Pancreas (tissue), 10 donors: ENCODE data around the gene GDPD5. TPM values are rescaled to one million over a fixed set of nuclear protein-coding genes. Genes with fewer than 3 reads are reported as not detected.

Source experiments
- ATAC-seq, 4 donors: fragments of 200-7000 bp; cut with Tn5 transposase; one replicate each; pipeline versions ENCODE4 v1.8.0 to v1.9.1; 2020; ENCODE audit warnings: mild to moderate bottlenecking in 4 of 4, moderate library complexity in 4 of 4
- DNase-seq, 6 donors: peaks; one replicate each; pipeline ENCODE4 v3.0.0-alpha.2; 2020
- FAIRE-seq: peaks from 2 replicates; lab custom pipeline; 2012; peaks lifted over from hg19 to GRCh38; lab: Jason Lieb, UNC
- H3K27ac ChIP-seq, 4 donors: fragments of 200-600 bp; sonication (generic); 1 replicate in 3 of 4; 2 replicates in 1 of 4; pipeline versions ENCODE4 v1.5.0 to v1.8.0; 2020
- H3K27me3 ChIP-seq, 4 donors: fragments of 200-600 bp; one replicate each; pipeline ENCODE4 v1.8.0; 2021
- H3K36me3 ChIP-seq, 3 donors: fragments of 200-600 bp; sonication (generic) in 1 of 3; one replicate each; pipeline versions ENCODE4 v1.5.0 to v1.8.0; 2020 to 2021
- H3K4me1 ChIP-seq, 3 donors: fragments of 200-600 bp; one replicate each; pipeline ENCODE4 v1.8.0; 2021
- H3K4me3 ChIP-seq, 4 donors: fragments of 200-600 bp; sonication (generic) in 2 of 4; one replicate each; pipeline versions ENCODE4 v1.5.0 to v1.8.0; 2020 to 2021
- H3K9me3 ChIP-seq, 4 donors: fragments of 200-600 bp; one replicate each; pipeline ENCODE4 v1.8.0; 2021
- CTCF ChIP-seq, 4 donors: fragments of 200-600 bp; sonication (generic) in 3 of 4; IDR thresholded peaks; one replicate each; pipeline versions ENCODE4 v1.5.0 to v1.8.0; 2021; ENCODE audit warnings: antibody characterized with exemption in 4 of 4
- WGBS, 2 donors: extraction: QIAGEN DNeasy Blood & Tissue Kit; methylation state at CpG; one replicate each; pipeline ENCODE4 v1.1.7; 2013; 5-methylcytosine and 5-hydroxymethylcytosine counted together
- intact Hi-C, 3 donors: fragments of 100-400 bp; cut with DNase I; formaldehyde crosslinking; loops; one replicate each; pipeline versions ENCODE4 v1.11.1 to v1.14.2; 2022
- polyA plus RNA-seq, 2 donors: library from polyadenylated mRNA; stranded (reverse); fragments of 200-250 nt; gene quantifications; one replicate each; pipeline ENCODE4 v1.2.3, GENCODE V29; 2013
- total RNA-seq, 6 donors: library from RNA; stranded (reverse); fragmentation: NEBNext Ultra II Directional in 4 of 6; extraction: Animal tissue kit (Norgen Biotek cat#: 25700) in 4 of 6; gene quantifications; one replicate each; pipeline versions ENCODE4 v1.2.1 to v1.2.4, GENCODE V29; 2021 to 2023
- donor health status: healthy with polysubstance abuse.
- donor health status: DM: no; HTN: no; CAD: no; lungs with moderate emphysema.
- donor health status: DM: no; HTN: no; CAD: no.
- donor health status: control.
- donor health status: control.
- donor health status: Bipolar disorder and iron deficiency.
- donor health status: DM: yes; HTN: yes; CAD: no.
- donor health status: DM: no; HTN: no; CAD: no.
- donor health status: DM: no; HTN: no; CAD: no.
- donor health status: DM: yes; HTN: yes; CAD: no.

Gene GDPD5
- total and polyA plus RNA-seq, 8 donors, result 24.3 to 92.9 (median 32.7) TPM

- WGBS, 2 donors, result 66 to 68% methylated on average over 11 of the region's 11 CpGs
- Histone ChIP-seq H3K4me3 (no peak overlapping the region), H3K9me3 (no peaks in the 10 kb centered on the region), H3K36me3 (no peaks in the 10 kb centered on the region), H3K27ac (peak overlapping the region in 1 of 4 donors; percentile 69), H3K27me3 (no peaks in the 10 kb centered on the region), H3K4me1 (peaks cover 0 to 6% (median 4%) of the 10 kb centered on the region in 3 donors)
- ATAC-seq (no peak), DNase-seq (no peak), FAIRE-seq (no peak)
- no peak for TF ChIP-seq CTCF (IDR thresholded peaks at IDR 0.05)
- intact Hi-C loops, result loop anchor here in 1 of 3 donors (10.0 kb wide), 1 partner anchor 64 kb away; no protein-coding TSS in a partner anchor
These were observed 136.5 kb downstream of the GDPD5 start for GRCh38 chr11:75389276-75389605.

GRCh38 chr11:75388386-75389275, 137.1 kb downstream of the GDPD5 start:
- Histone ChIP-seq H3K27me3 (no peaks in the 10 kb centered on the region), H3K9me3 (no peaks in the 10 kb centered on the region), H3K36me3 (no peaks in the 10 kb centered on the region), H3K4me1 (peaks cover 0 to 6% (median 4%) of the 10 kb centered on the region in 3 donors), H3K4me3 (no peak overlapping the region), H3K27ac (peak overlapping the region in 2 of 4 donors; percentile 69 to 80)
- peak; percentile 78 to 91 (median 88) for ATAC-seq
- 25 to 27% methylated on average over 9 of the region's 9 CpGs for WGBS, 2 donors
- no peak for FAIRE-seq
- peak; percentile 80 to 93 (median 86) for DNase-seq
- peak; percentile 58 to 73 (median 66) for TF ChIP-seq CTCF (IDR thresholded peaks at IDR 0.05)
- intact Hi-C loops, result loop anchor here in 1 of 3 donors (10.0 kb wide), 1 partner anchor 64 kb away; no protein-coding TSS in a partner anchor

GRCh38 chr11:75387736-75388294, 137.9 kb downstream of the GDPD5 start:
- Histone ChIP-seq H3K4me1 (peaks cover 0 to 6% (median 4%) of the 10 kb centered on the region in 3 donors), H3K4me3 (no peak overlapping the region), H3K27me3 (no peaks in the 10 kb centered on the region), H3K27ac (no peak overlapping the region), H3K9me3 (no peaks in the 10 kb centered on the region), H3K36me3 (no peaks in the 10 kb centered on the region)
- no peak for TF ChIP-seq CTCF (IDR thresholded peaks at IDR 0.05)
- DNase-seq, result no peak
- 58 to 61% methylated on average over 3 of the region's 3 CpGs for WGBS, 2 donors
- intact Hi-C loops, result loop anchor here in 1 of 3 donors (10.0 kb wide), 1 partner anchor 63 kb away; no protein-coding TSS in a partner anchor
- no peak for ATAC-seq
- FAIRE-seq, result no peak

- Histone ChIP-seq H3K27ac (no peak overlapping the region), H3K9me3 (no peaks in the 10 kb centered on the region), H3K27me3 (no peaks in the 10 kb centered on the region), H3K4me1 (peaks cover 0 to 6% (median 4%) of the 10 kb centered on the region in 3 donors), H3K4me3 (no peak overlapping the region), H3K36me3 (no peaks in the 10 kb centered on the region)
- ATAC-seq (no peak), DNase-seq (no peak), FAIRE-seq (no peak)
- WGBS, 2 donors, result 54% methylated on average over 3 of the region's 3 CpGs
- TF ChIP-seq CTCF (IDR thresholded peaks at IDR 0.05), result no peak
- intact Hi-C loops, result loop anchor here in 1 of 3 donors (10.0 kb wide), 1 partner anchor 62 kb away; no protein-coding TSS in a partner anchor
These were observed 138.7 kb downstream of the GDPD5 start for GRCh38 chr11:75386942-75387630.

Other genes starting within 250 kb of the GDPD5 start
- 10 to 100 TPM; 30.3 to 68.1 (median 33.8) TPM for gene ARRB1, start 174.3 kb downstream of the GDPD5 start, total RNA-seq
- gene ARRB1, start 174.3 kb downstream of the GDPD5 start, polyA plus RNA-seq, result 10 to 100 TPM in 1 of 2 donors, 1 to 10 TPM in 1; 7.8 to 12.7 TPM
- 1,000 to 10,000 TPM in 5 of 6 donors, 100 to 1,000 TPM in 1; 824 to 1,938 (median 1,523) TPM for gene RPS3, start 126.4 kb downstream of the GDPD5 start, total RNA-seq
- gene RPS3, start 126.4 kb downstream of the GDPD5 start, polyA plus RNA-seq, result 1,000 to 10,000 TPM; 1,208 to 1,382 TPM
- 1 to 10 TPM in 5 of 6 donors, under 1 TPM in 1; 0.97 to 3.1 (median 1.7) TPM for gene KLHL35, start 92.7 kb downstream of the GDPD5 start, total RNA-seq
- 1 to 10 TPM; 1.7 to 2.5 TPM for gene KLHL35, start 92.7 kb downstream of the GDPD5 start, polyA plus RNA-seq
- gene SERPINH1, start 36.3 kb upstream of the GDPD5 start, total RNA-seq, result 10 to 100 TPM in 5 of 6 donors, 1 to 10 TPM in 1; 9.3 to 87.7 (median 18.2) TPM
- gene SERPINH1, start 36.3 kb upstream of the GDPD5 start, polyA plus RNA-seq, result 10 to 100 TPM; 22.7 to 25.9 TPM
- gene MAP6, start 143.1 kb upstream of the GDPD5 start, total RNA-seq, result 1 to 10 TPM in 5 of 6 donors, under 1 TPM in 1; 0.88 to 3.2 (median 2.0) TPM
- 10 to 100 TPM in 1 of 2 donors, 1 to 10 TPM in 1; 4.2 to 17.4 TPM for gene MAP6, start 143.1 kb upstream of the GDPD5 start, polyA plus RNA-seq
- gene MOGAT2, start 191.9 kb upstream of the GDPD5 start, total RNA-seq, result under 1 TPM in 1 of 6 donors, not detected in 5; 0.09 TPM
- gene MOGAT2, start 191.9 kb upstream of the GDPD5 start, polyA plus RNA-seq, result under 1 TPM; 0.08 to 0.09 TPM
- gene DGAT2, start 242.8 kb upstream of the GDPD5 start, total RNA-seq, result 10 to 100 TPM in 2 of 6 donors, 1 to 10 TPM in 1, under 1 TPM in 3; 0.56 to 15.7 (median 1.2) TPM
- 1 to 10 TPM; 3.0 to 4.0 TPM for gene DGAT2, start 242.8 kb upstream of the GDPD5 start, polyA plus RNA-seq